B cell (primary cell): ENCODE data around the gene FRMD4A.

ENCODE experiments used
- CTCF ChIP-seq: fragments of 200-600 bp; IDR thresholded peaks from one replicate; pipeline ENCODE4 v1.8.0; 2022; ENCODE audit warnings: antibody characterized with exemption, mild to moderate bottlenecking
- EZH2 ChIP-seq: IDR thresholded peaks from 2 replicates; pipeline ENCODE4 v1.6.1; 2012; ENCODE audit warnings: borderline replicate concordance, low read depth, mild to moderate bottlenecking, moderate library complexity, low read length; ENCODE audit not compliant: insufficient read depth, poor library complexity, severe bottlenecking

GRCh38 chr10:13597909-13598308, 732.8 kb downstream of the FRMD4A start:
- TF ChIP-seq CTCF (no peak), EZH2 (no peak)
